GM21381 (cell line): Measurements from ENCODE around the gene VPS26C.

Source experiments
- ATAC-seq: cut with Tn5 transposase; IDR thresholded peaks from one replicate; pipeline ENCODE4 v1.9.1; 2021; ENCODE audit warnings: mild to moderate bottlenecking, moderate library complexity; ENCODE audit not compliant: unreplicated experiment

The VPS26C gene

GRCh38 chr21:37207441-37208009 is 59.6 kb downstream of the VPS26C start:
- peak; percentile 53 for ATAC-seq

- ATAC-seq = no peak
Measured at GRCh38 chr21:37206496-37206895, 60.6 kb downstream of the VPS26C start.

- no peak for ATAC-seq
Measured at GRCh38 chr21:37204580-37204979, 62.6 kb downstream of the VPS26C start.

- ATAC-seq = no peak
Measured at GRCh38 chr21:37202221-37203110, 64.7 kb downstream of the VPS26C start.

- no peak for ATAC-seq
Measured at GRCh38 chr21:37200641-37201480, 66.3 kb downstream of the VPS26C start.

GRCh38 chr21:37199057-37199924 is 67.8 kb downstream of the VPS26C start:
- ATAC-seq = no peak

GRCh38 chr21:37197746-37198145 is 69.4 kb downstream of the VPS26C start:
- ATAC-seq = no peak

GRCh38 chr21:37196847-37197246 is 70.3 kb downstream of the VPS26C start:
- ATAC-seq = no peak

- ATAC-seq = no peak
Measured at GRCh38 chr21:37195610-37196009, 71.5 kb downstream of the VPS26C start.

GRCh38 chr21:37195059-37195458 is 72.1 kb downstream of the VPS26C start:
- ATAC-seq = no peak

- no peak for ATAC-seq
Measured at GRCh38 chr21:37193676-37194075, 73.5 kb downstream of the VPS26C start.

GRCh38 chr21:37193006-37193405 is 74.1 kb downstream of the VPS26C start:
- no peak for ATAC-seq

- no peak for ATAC-seq
Measured at GRCh38 chr21:37192019-37192418, 75.1 kb downstream of the VPS26C start.

GRCh38 chr21:37188825-37189224 is 78.3 kb downstream of the VPS26C start:
- no peak for ATAC-seq

GRCh38 chr21:37186983-37187382 is 80.2 kb downstream of the VPS26C start:
- no peak for ATAC-seq

- ATAC-seq = no peak
Measured at GRCh38 chr21:37184784-37185593, 82.1 kb downstream of the VPS26C start.

- no peak for ATAC-seq
Measured at GRCh38 chr21:37183749-37184148, 83.4 kb downstream of the VPS26C start.

- ATAC-seq = no peak
Measured at GRCh38 chr21:37182222-37182621, 84.9 kb downstream of the VPS26C start.

GRCh38 chr21:37181059-37181458 is 86.1 kb downstream of the VPS26C start:
- ATAC-seq = no peak

- ATAC-seq = no peak
Measured at GRCh38 chr21:37176716-37177115, 90.4 kb downstream of the VPS26C start.
